ENCODE data around the gene SDC1.
"Not testable (repeated sequence)": the region's sequence is repeated elsewhere in the genome, so short reads cannot be mapped to it uniquely, and the experiment has no call there.

The SDC1 gene

DNA sequence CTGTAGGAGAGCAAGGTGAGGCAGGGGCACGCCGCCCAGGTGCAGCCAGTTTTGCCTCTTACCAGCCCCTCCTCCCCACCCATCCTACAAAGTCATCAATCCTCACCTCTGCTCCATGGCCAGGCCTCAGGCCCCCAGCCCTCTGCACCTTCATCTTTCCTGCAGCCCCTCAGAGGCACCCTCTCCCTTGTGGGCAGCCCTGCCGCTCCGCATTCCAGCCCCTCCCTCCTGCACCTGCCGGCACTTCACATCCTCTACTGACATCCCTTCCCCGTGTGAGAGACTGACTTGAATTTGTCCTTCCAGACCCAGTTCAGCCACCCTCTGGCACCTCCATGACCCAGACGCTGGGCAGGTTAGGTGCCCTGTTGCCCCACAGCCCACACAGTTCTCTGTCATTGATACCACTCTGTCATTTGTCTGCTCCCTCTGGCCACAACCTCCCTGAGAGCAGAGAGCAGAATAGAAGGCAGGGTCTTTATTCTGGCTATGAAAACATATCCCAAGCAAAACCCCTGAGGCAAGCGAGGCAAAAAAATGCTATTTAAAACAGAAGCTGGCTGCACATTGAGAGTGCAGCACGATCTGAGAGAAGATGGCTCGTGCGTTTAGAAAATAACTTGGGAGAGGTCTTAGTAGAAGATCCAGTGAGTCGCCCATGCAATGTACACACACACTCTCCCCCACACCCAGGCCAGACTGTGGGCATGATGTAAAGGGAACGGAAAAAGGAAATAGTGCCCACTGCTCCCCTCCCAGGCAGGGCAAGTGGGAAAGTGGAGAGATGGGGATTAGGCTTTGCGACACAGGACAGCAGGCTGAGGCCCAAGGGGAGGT lies 25.9 kb downstream of the SDC1 start:
- DNase-seq (ENCODE audit: low read depth in 3 of 3, low spot score in 1 of 3), result no peak

DNA sequence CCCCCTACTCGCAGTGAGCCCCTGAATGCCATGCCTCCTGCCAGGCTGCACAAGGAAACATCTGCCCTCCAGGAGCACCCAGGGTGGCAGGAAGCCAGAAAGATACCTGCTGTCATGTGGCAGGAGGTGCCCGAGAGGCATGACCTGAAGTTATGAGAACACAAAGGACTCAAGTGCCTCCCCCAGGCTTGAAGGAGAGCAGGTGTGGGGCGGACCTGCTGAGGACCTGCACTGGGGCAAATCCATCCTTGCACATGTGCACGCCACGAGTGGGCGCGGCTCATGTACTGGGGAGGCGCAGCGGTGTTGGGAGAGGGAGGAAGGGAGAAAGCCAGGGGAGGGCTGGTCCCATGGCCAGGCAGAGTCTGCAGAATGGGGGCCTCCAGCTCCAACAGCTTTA lies 26.9 kb downstream of the SDC1 start:
- DNase-seq (ENCODE audit: low read depth in 3 of 3, low spot score in 1 of 3), result no peak

- DNase-seq (ENCODE audit: low read depth in 3 of 3, low spot score in 1 of 3), result no peak
Observed at GRCh38 chr2:20197192-20197591, 27.7 kb downstream of the SDC1 start.

DNA sequence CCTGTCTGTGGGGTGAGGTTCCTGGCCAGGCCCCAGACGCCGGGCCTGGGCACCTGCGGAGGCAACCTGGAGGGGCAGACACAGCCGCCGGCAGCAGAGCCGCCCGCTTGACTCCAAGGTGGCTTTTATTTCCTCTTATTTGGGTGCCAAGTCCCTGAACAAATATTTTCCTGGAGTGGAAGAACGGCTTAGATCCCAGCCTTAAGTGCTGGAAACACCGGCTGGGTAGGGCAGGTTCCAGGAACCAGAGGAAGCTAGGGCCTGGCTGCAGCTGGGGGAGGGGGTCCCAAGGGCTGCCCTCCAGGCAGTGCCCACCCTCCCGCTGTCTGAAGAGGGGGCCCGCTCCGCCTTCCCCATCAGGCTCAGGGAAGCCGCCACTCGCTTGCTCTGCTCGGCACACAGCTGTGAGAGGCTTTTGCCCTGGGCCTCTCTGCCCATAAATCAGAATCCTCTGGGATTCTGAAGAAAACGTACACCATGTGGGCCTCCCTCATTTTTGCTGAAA lies 28.2 kb downstream of the SDC1 start:
- DNase-seq (ENCODE audit: low read depth in 3 of 3, low spot score in 1 of 3), result no peak

DNA sequence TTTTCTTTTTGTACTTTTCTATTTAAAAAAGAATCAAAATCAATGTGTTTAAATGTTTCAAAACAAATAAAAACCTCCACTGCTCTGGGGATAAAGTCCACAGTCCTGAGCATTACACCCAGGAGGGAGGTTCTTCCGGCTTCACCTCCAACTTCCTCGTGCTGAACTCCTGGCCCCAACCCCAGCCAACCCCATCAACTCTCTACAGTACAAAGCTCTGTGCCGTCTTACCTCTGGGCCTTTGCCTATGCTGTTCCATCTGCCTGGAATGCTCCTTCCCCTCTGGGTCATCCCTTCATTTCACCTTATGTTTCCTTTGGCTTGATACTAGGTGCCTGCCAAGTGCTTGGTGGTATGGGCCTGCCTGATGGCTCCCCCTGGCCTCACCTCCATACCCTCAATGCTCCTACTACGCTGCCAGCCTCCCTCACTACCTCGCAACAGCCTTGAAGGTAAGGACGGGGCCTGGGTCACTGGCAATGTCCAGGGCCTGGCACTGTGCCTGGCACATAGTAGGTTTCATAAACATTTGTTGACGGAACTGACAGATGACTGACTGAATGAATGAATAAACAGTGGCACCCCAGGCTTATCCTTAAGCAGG lies 28.8 kb downstream of the SDC1 start:
- DNase-seq (ENCODE audit: low read depth in 3 of 3, low spot score in 1 of 3), result no peak

- DNase-seq (ENCODE audit: low read depth in 3 of 3, low spot score in 1 of 3), result no peak
Observed at GRCh38 chr2:20195431-20196033, 29.4 kb downstream of the SDC1 start.

DNA sequence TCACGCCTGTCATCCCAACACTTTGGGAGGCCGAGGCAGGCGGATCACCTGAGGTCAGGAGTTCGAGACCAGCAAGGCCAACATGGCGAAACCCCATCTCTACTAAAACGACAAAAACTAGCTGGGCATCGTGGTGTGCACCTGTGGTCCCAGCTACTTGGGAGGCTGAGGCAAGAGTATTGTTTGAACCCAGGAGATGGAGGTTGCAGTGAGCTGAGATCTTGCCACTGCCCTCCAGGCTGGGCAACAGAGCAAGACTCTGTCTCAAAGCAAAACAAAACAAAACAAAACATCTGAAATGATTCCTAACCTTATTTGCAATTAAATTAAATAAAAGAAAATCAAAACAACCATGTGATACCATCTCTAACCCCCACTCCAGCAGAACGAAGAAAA lies 29.9 kb downstream of the SDC1 start:
- not testable (repeated sequence) for DNase-seq (ENCODE audit: low read depth in 3 of 3, low spot score in 1 of 3)

DNA sequence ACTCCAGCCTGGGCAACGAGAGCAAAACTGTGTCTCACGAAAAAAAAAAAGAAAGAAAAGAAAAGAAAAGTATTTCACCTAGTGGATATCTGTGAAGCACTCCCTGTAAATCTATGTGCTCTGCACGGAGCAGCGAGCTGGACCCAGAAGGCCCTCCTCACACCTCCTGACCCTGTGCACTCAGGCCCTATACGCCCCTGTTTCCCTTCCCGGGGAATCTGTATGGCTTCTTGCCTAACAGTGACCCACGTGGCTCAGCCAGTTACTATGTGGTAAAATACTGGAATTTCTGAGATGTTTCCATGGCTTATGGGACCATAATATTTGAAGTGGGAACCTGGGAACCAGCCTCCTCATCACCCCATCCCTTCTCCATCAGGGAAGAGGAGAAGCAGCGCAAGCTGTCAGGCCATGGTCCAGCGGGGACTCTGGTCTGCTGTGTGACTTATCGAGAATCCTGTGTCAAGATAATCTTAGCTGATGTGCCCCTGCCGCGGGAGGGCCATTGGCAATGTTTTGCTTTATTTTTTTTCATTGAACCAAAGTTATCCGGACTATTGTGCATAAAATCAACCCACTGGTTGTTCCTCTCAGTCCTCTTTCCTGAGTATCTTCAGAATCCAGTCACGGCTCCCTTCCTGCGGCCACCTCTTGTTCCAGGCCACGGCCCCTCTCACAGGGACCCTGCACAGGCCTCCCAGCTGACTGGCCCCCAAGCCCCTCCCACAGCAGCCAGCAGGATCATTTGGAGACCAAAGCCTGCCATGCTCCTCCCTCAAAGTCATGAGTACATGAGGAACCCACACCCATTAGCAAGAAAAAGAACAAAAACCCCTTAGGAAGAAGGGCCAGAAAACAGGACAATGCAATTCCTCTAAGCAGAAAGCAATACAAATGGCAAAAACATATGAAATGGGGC lies 30.6 kb downstream of the SDC1 start:
- no peak for DNase-seq (ENCODE audit: low read depth in 3 of 3, low spot score in 1 of 3)

DNA sequence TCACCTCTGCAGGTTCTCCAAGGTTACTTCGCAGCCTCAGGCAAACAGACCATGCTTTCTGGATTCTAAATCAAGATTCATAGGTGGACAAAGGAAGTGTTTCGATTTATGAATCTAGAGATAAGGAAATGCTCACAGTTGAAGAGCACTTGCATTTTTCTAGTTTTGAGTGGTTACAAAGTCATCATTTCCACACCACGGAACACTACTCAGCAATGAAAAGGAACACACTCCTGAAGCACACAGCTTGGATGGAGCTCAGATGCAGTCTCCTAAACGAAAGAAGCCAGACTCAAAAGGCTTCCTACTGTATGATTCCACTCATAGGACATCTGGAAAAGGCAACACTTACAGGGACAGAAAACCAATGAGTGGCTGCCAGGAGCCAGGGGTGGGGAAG lies 31.7 kb downstream of the SDC1 start:
- no peak for DNase-seq (ENCODE audit: low read depth in 3 of 3, low spot score in 1 of 3)

GRCh38 chr2:20192781-20193180 lies 32.1 kb downstream of the SDC1 start:
- no peak for DNase-seq (ENCODE audit: low read depth in 3 of 3, low spot score in 1 of 3)

GRCh38 chr2:20191714-20192569 lies 33.0 kb downstream of the SDC1 start:
- DNase-seq (ENCODE audit: low read depth in 3 of 3, low spot score in 1 of 3), result no peak

GRCh38 chr2:20190876-20191713 lies 33.8 kb downstream of the SDC1 start:
- no peak for DNase-seq (ENCODE audit: low read depth in 3 of 3, low spot score in 1 of 3)

- DNase-seq (ENCODE audit: low read depth in 3 of 3, low spot score in 1 of 3), result no peak
Observed at GRCh38 chr2:20190170-20190569, 34.8 kb downstream of the SDC1 start.

- no peak for DNase-seq (ENCODE audit: low read depth in 3 of 3, low spot score in 1 of 3)
Observed at GRCh38 chr2:20189299-20189931, 35.5 kb downstream of the SDC1 start.

DNA sequence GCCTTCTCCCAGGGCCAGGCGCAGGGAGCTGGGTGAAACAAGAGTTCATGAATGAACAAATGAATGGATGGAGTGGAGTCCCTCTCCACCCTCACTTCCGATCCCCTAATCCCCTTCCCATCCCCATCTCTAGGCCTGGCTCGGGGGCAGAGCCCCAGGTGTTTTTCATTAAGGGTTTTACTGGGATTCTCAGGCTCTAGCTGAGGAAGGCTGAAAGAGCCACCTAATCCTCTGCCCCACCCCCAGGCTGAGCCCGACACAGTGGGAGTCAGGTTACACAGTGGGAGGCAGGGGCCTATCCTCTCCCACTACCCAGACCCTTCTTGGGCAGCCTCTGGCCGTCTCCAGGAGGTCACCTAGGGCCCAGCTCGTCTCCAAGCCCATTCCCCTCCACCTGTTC lies 36.1 kb downstream of the SDC1 start:
- DNase-seq (ENCODE audit: low read depth in 3 of 3, low spot score in 1 of 3), result no peak

GRCh38 chr2:20188201-20188600 lies 36.7 kb downstream of the SDC1 start:
- DNase-seq (ENCODE audit: low read depth in 3 of 3, low spot score in 1 of 3), result no peak

DNA sequence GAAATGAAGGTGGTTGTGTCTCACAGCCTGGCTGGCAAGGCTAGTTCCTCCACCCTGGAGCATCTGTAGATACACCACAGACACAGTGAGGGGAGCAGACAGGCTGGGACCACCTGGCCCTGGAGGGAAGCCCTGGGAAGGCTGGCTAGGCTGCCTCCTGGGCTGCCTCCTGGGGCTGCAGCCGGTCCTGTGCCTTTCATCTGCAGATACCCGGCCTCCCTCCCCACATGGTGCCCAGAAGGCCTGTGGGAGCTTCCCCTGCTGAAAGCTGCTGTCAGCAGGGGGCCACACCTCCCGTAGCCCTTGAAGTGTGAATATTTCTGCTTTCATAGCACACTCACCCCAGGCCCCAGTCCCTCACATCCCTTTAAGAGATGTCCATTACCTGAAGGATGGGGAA lies 37.6 kb downstream of the SDC1 start:
- no peak for DNase-seq (ENCODE audit: low read depth in 3 of 3, low spot score in 1 of 3)

GRCh38 chr2:20186855-20187187 lies 38.1 kb downstream of the SDC1 start:
- no peak for DNase-seq (ENCODE audit: low read depth in 3 of 3, low spot score in 1 of 3)

Measured in stimulated activated CD4-positive, alpha-beta T cell treated with anti-CD3 and anti-CD28 coated beads, TNF-alpha, amount 100 ng/mL, for 1 hour (primary cell).